GM12873 (cell line): ENCODE results near the gene TICAM1.
A peak's percentile ranks its signal among the peaks of the same experiment; 100 is the strongest.

Experiments
- TF ChIP-seq, protein P1 (sequence below): IDR thresholded peaks from 2 replicates; pipeline ENCODE4 v1.5.1; 2012; ENCODE audit warnings: low read depth, mild to moderate bottlenecking, moderate library complexity, low read length, control low read depth; ENCODE audit not compliant: insufficient read depth; ENCODE audit errors: missing control alignments

TICAM1 gene

DNA sequence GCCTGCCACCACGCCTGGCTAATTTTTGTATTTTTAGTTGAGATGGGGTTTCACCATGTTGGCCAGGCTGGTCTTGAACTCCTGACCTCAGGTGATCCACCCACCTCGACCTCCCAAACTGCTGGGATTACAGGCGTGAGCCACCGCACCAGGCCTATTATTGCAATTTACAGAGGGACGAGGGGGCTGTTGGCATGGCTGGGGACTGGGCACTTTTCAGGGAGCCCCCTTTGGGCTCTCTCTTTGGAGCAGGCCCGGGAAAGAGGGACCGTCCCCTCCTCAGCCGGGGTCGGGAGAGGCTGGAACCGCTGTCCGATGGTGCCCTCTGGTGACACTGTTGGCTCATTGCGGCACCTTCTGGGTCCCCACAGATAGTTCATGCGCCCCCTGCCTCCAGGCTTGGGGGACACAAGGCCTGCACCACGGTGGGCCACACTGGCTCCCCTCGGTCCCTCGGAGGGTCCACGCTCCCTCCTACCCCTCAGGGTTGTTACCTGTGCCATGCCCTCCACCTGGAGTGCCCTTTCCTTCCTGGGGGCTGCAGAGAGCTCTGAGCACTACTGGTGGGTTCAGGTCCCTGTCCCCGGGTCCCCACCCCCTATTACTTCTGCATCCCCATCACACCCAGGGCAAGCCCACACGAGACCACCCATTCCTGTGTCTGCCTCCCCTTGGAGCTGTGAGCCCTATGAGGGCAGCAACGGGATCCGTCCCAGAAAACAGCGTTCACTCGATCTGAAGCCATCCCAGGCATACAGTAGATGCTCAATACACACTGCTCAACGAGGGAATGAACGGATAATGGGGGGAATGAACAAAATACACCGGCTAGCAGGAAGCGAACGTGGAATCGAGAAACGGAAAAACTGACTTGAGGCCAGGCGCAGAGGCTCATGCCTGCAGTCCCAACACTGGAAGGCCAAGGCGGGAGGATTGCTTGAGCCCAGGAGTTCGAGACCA, 27.5 kb downstream of the TICAM1 start:
- TF ChIP-seq, protein P1, sequence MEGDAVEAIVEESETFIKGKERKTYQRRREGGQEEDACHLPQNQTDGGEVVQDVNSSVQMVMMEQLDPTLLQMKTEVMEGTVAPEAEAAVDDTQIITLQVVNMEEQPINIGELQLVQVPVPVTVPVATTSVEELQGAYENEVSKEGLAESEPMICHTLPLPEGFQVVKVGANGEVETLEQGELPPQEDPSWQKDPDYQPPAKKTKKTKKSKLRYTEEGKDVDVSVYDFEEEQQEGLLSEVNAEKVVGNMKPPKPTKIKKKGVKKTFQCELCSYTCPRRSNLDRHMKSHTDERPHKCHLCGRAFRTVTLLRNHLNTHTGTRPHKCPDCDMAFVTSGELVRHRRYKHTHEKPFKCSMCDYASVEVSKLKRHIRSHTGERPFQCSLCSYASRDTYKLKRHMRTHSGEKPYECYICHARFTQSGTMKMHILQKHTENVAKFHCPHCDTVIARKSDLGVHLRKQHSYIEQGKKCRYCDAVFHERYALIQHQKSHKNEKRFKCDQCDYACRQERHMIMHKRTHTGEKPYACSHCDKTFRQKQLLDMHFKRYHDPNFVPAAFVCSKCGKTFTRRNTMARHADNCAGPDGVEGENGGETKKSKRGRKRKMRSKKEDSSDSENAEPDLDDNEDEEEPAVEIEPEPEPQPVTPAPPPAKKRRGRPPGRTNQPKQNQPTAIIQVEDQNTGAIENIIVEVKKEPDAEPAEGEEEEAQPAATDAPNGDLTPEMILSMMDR = peak; percentile 91

DNA sequence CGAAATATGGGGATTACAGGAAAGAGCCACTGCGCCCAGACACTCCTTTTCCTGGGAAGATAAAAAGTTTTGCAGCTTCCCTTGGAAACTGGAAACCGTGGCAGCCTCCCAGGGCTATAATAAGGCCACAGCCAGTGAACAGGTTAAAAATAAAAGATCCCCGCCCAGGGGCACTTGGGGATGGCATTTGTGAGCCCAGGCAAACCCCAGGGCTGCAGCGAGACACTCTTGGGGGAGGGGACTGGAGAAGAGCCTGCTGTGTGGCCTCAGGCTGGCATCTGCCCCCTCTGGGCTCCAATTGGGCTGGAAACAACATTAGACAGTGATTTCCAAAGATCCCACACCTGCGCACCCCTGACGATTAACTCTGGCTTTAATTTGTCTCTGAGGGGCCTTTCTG, 28.8 kb downstream of the TICAM1 start:
- TF ChIP-seq, protein P1 = no peak

DNA sequence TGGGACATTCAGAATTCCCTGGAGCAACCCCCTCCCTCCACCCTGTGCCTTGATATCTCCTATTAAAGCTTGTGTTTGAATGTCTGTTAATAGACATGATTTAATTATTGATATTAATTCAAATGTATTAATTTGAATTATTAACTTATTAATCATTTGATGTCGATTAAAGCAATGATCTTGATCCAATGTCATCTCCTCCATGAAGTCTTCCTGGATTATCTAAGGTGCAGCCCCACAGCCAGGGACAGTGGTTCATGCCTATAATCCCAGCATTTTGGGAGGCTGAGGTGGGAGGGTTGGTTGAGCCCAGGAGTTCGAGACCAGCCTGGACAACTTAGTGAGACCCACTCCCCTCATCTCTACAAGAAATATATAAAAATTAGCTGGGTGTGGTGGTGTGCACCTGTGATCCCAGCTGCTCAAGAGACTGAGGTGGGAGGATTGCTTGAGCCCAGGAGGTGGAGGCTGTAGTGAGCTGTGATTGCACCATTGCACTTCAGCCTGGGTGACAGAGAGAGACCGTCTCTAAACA, 30.4 kb downstream of the TICAM1 start:
- TF ChIP-seq, protein P1 = no peak

DNA sequence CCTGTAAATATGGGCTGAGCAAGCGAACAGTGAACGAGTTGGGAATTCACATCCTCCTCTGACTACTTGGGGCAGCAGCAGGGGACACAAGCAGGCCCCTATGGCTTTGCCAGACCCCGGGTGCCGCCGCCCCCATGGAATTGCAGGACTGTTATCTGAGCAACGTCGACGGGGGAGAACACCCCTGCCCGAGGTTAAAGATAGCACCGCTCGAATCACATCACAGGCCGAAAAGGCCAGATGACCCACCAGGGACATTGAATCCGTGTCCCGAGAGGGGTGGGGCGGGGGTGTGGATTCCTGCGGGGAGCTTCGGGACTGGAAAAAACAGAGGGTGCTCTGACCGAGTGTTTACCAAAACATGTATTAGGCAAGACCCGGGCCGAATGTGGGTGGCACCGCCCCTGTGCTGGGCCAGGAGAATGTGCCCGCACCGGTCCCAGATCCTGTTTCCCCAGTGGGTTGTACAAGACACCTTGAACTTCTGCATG, 30.9 kb downstream of the TICAM1 start:
- TF ChIP-seq, protein P1 = no peak

DNA sequence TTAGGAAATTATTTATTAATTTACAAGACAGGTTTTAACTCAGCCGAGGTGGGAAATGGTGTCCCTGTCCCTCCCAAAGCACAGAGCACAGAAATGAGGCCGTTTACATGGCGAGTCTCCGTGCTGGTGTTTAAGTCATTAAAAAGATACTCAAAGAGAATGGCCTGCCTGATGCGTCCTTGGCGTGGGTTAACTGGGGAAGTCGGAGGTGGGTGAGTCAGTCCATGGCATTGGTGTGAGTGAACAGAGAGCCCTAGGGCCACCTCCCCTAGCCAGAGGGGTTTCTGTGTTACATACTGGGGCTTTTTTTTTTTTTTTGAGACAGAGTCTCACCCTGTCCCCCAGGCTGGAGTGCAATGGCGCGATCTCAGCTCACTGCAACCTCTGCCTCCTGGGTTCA, 36.1 kb downstream of the TICAM1 start:
- TF ChIP-seq, protein P1 = no peak

DNA sequence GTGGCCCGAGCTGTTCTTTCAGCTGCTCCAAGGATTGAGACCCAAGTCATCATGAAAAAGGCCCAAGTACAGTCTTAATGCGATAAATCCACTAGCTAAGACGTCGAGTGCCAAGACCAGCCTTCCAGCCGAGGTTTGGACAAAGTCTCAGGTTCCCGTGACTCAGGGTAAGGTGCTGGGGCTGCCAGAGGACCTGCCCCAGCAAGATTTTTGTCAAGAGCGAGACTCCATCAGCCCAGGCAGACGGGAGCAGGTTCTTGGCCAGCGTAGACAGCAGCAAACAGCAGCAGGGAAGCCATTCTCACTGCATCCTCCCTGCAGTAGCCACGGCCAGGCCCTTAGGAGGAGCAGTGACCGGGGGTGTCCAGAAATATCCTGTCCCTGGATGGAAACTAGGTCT, 36.5 kb downstream of the TICAM1 start:
- TF ChIP-seq, protein P1 = no peak
